PC-3 (cell line): Measurements from ENCODE around the gene GLYATL1. TPM values are rescaled to one million over a fixed set of nuclear protein-coding genes. Genes with fewer than 3 reads are reported as not detected.

Experiments used
- ATAC-seq: fragments of 200-7000 bp; cut with Tn5 transposase; 2 replicates; pipeline ENCODE4 v1.9.1; 2020; ENCODE audit warnings: mild to moderate bottlenecking, moderate library complexity
- BruUV-seq: library from RNA; stranded (reverse); fragments of 400-500 nt; replicated peaks from 2 replicates; lab custom pipeline; 2021; lab: Mats Ljungman, UMichigan
- CTCF ChIA-PET: fragments of 300-600 bp; sonication (Branson Sonifier 250); formaldehyde crosslinking; loops from one replicate; lab custom pipeline; 2022; ENCODE audit warnings: antibody characterized with exemption; lab: Charles Lee
- POLR2A ChIA-PET: fragments of 300-600 bp; sonication (Branson Sonifier 250); formaldehyde crosslinking; loops from one replicate; lab custom pipeline; 2022; ENCODE audit warnings: antibody characterized with exemption; ENCODE audit not compliant: unreplicated experiment; lab: Charles Lee
- DNase-seq: peaks from one replicate; pipeline ENCODE4 v3.0.0-alpha.2; 2015
- H2AFZ ChIP-seq: fragments of 300-600 bp; sonication (generic); 2 replicates; pipeline ENCODE4 v1.6.0; 2016; ENCODE audit warnings: antibody characterized with exemption, low read length
- H3F3A ChIP-seq: fragments of 300-600 bp; sonication (generic); one replicate; pipeline ENCODE4 v1.6.0; 2017; ENCODE audit warnings: antibody characterized with exemption, low read length, control low read depth, mild to moderate bottlenecking; ENCODE audit not compliant: unreplicated experiment
- H3K27ac ChIP-seq: fragments of 300-600 bp; sonication (generic); 2 replicates; pipeline ENCODE4 v1.5.1; 2016; ENCODE audit warnings: mild to moderate bottlenecking, low read length
- H3K27me3 ChIP-seq: fragments of 300-600 bp; sonication (generic); 2 replicates; pipeline ENCODE4 v1.6.1; 2016; ENCODE audit warnings: low read length, mixed read lengths
- H3K36me3 ChIP-seq: fragments of 300-600 bp; sonication (generic); 2 replicates; pipeline ENCODE4 v1.6.1; 2016; ENCODE audit warnings: low read depth, mixed run types, low read length, mixed read lengths
- H3K4me1 ChIP-seq: fragments of 300-600 bp; sonication (generic); 2 replicates; pipeline ENCODE4 v1.5.1; 2016; ENCODE audit warnings: low read length; ENCODE audit not compliant: insufficient read depth
- H3K4me2 ChIP-seq: fragments of 300-600 bp; sonication (generic); 2 replicates; pipeline ENCODE4 v1.6.0; 2016; ENCODE audit warnings: low read length
- H3K4me3 ChIP-seq: fragments of 300-600 bp; sonication (generic); 2 replicates; pipeline ENCODE4 v1.5.1; 2016; ENCODE audit warnings: mild to moderate bottlenecking, low read length, mixed read lengths
- H3K79me2 ChIP-seq: fragments of 300-600 bp; sonication (generic); 2 replicates; pipeline ENCODE4 v1.6.1; 2017; ENCODE audit warnings: low read length, mixed read lengths
- H3K9ac ChIP-seq: fragments of 300-600 bp; sonication (generic); 2 replicates; pipeline ENCODE4 v1.6.0; 2016; ENCODE audit warnings: mild to moderate bottlenecking, low read length
- H3K9me2 ChIP-seq: fragments of 300-600 bp; sonication (generic); replicated peaks from 2 replicates; pipeline ENCODE4 v1.6.1; 2016; ENCODE audit warnings: mixed run types, low read length, mixed read lengths
- H3K9me3 ChIP-seq: fragments of 300-600 bp; sonication (generic); 2 replicates; pipeline ENCODE4 v1.6.1; 2016; ENCODE audit warnings: low read length, mixed read lengths
- H4K20me1 ChIP-seq: fragments of 300-600 bp; sonication (generic); 2 replicates; pipeline ENCODE4 v1.6.1; 2016; ENCODE audit warnings: low read length, mixed read lengths
- EZH2 ChIP-seq: fragments of 300-600 bp; sonication (generic); IDR thresholded peaks from one replicate; pipeline ENCODE4 v1.6.1; 2017; ENCODE audit warnings: antibody characterized with exemption, mild to moderate bottlenecking, low read length; ENCODE audit not compliant: unreplicated experiment
- EZH2phosphoT487 ChIP-seq: fragments of 300-600 bp; sonication (generic); IDR thresholded peaks from 2 replicates; pipeline ENCODE4 v1.6.1; 2018; ENCODE audit warnings: mild to moderate bottlenecking, antibody characterized with exemption, low read length, borderline replicate concordance
- intact Hi-C: fragments of 100-400 bp; cut with micrococcal nuclease; formaldehyde crosslinking; loops from 2 replicates; pipeline ENCODE4 v1.9.0; 2023
- total RNA-seq: library from RNA; depleted of rRNA; stranded (reverse); fragments of >200 nt; gene quantifications from 2 replicates; pipeline ENCODE4 v1.2.3, GENCODE V29; 2014
- TF ChIP-seq, protein P1 (sequence below): fragments of 300-600 bp; sonication (generic); conservative IDR thresholded peaks from 2 replicates; pipeline ENCODE4 v1.5.1; 2017; ENCODE audit warnings: antibody characterized with exemption, low read depth, mild to moderate bottlenecking, low read length

GLYATL1 gene
- total RNA-seq, 1 experiment from 2014 or later: not detected

DNA sequence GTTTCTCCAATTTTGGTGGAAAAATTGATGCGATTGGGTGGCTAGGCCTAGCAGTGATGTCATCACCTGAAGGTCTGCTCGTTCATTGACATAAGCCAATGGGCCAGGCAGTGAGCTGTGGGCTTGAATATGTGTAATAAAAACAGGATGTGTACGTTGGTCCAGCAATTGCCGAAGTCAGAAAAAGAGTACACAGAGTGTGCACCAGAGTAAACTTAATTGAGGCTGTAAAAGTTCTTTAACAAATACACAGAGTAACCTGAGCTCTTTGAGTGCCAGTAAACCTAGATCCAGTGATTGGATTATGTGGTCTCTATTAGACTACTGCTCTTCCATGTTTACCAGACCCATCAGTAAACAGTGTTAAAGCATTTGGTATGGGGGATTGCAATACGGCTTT lies 13.0 kb upstream of the GLYATL1 start:
- Histone ChIP-seq H3K4me1 (peaks cover 47% of the 10 kb centered on the region), H3F3A (peaks cover 6% of the 10 kb centered on the region), H2AFZ (no peak overlapping the region), H3K9ac (no peak overlapping the region), H3K36me3 (no peaks in the 10 kb centered on the region), H3K27me3 (peaks cover 9% of the 10 kb centered on the region; the same call in 1 of the 2 replicates), H4K20me1 (no peaks in the 10 kb centered on the region), H3K4me2 (0 out of 2 replicates have a peak overlapping the region, but pooled peaks have one; percentile 17), H3K4me3 (no peak overlapping the region), H3K9me2 (no peaks in the 10 kb centered on the region), H3K79me2 (no peaks in the 10 kb centered on the region), H3K9me3 (no peaks in the 10 kb centered on the region), H3K27ac (no peak overlapping the region)
- DNase-seq (peak; percentile 68), ATAC-seq (peak; percentile 58)
- no TSS peak for BruUV-seq
- POLR2A ChIA-PET: no interaction called here
- TF ChIP-seq, protein P1, sequence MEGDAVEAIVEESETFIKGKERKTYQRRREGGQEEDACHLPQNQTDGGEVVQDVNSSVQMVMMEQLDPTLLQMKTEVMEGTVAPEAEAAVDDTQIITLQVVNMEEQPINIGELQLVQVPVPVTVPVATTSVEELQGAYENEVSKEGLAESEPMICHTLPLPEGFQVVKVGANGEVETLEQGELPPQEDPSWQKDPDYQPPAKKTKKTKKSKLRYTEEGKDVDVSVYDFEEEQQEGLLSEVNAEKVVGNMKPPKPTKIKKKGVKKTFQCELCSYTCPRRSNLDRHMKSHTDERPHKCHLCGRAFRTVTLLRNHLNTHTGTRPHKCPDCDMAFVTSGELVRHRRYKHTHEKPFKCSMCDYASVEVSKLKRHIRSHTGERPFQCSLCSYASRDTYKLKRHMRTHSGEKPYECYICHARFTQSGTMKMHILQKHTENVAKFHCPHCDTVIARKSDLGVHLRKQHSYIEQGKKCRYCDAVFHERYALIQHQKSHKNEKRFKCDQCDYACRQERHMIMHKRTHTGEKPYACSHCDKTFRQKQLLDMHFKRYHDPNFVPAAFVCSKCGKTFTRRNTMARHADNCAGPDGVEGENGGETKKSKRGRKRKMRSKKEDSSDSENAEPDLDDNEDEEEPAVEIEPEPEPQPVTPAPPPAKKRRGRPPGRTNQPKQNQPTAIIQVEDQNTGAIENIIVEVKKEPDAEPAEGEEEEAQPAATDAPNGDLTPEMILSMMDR: no peak
- TF ChIP-seq EZH2 (no peak), EZH2phosphoT487 (no peak)
- intact Hi-C loops: no loop called here
- CTCF ChIA-PET: no interaction called here

DNA sequence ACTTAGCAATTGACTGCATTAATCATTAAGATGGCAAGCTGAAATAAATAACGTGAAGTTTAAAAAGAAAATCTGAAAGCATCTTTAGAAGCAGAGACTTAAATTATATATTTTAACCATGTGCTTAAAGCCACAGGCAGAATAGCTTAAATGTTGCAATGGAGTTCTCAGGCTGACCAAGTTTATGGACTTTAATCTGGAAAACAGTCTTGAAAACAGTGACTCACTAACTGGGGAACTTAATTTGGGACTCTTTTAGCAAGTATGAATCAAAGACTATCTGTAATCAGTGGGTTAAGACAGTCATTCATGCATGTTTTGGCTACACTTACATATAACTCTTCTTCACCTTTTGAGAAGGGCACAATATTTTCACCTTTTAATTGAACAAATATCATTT lies 12.6 kb upstream of the GLYATL1 start:
- H3K79me2 ChIP-seq: no peaks in the 10 kb centered on the region
- DNase-seq (peak; percentile 46), ATAC-seq (no peak)
- no TSS peak for BruUV-seq
- H3K27me3 ChIP-seq: peaks cover 9% of the 10 kb centered on the region; the same call in 1 of the 2 replicates
- no peaks in the 10 kb centered on the region for H4K20me1 ChIP-seq
- H2AFZ ChIP-seq: no peak overlapping the region
- no peak overlapping the region for H3K4me3 ChIP-seq
- no peaks in the 10 kb centered on the region for H3K9me2 ChIP-seq
- no peaks in the 10 kb centered on the region for H3K36me3 ChIP-seq
- intact Hi-C loops: no loop called here
- H3K9ac ChIP-seq: no peak overlapping the region
- 0 out of 2 replicates have a peak overlapping the region, but pooled peaks have one; percentile 17 for H3K4me2 ChIP-seq
- TF ChIP-seq EZH2 (no peak), EZH2phosphoT487 (no peak)
- TF ChIP-seq, protein P1: no peak
- no peak overlapping the region for H3K27ac ChIP-seq
- H3K4me1 ChIP-seq: peaks cover 47% of the 10 kb centered on the region
- peaks cover 6% of the 10 kb centered on the region for H3F3A ChIP-seq
- ChIA-PET CTCF (no interaction called here), POLR2A (no interaction called here)
- no peaks in the 10 kb centered on the region for H3K9me3 ChIP-seq

DNA sequence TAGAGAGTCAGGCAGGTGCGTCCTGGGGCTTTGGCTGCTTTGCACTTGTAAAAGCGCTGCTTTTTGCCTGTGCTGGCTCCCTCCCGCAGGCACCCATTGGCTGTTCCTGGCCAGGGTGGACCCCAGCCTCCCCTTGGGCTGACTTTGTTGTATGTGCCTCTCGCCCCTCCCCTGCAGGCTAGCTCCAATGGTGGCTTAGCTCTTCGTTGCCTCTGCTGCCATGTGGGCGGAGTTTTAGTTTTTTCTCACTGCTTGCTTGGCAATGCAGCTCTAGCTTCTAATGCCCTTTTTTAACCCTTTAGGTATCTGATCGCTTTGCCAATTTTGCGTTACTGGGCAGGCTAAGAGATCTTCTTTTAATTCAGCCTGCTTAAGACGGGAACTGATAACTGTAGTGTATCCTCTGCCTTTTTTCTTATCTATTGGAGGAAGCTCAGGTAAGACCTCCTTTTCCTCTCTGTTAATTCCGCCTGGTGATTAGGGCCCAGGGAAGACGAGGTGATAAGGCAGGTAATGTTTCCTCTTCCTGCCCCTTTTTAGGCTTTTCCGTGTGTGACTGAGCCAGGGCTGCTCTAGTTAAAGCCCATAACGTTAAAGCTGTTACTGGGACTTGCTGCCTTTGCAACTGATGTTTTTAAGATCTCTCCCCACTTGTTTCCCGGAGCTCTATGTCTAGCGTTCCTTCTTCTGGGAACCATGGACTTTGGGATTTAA lies 11.7 kb upstream of the GLYATL1 start:
- intact Hi-C loops: no loop called here
- peak overlapping the region; percentile 0; the same call in 1 of the 2 replicates for H3K4me2 ChIP-seq
- no peak overlapping the region for H3K27ac ChIP-seq
- no peaks in the 10 kb centered on the region for H3K36me3 ChIP-seq
- peaks cover 47% of the 10 kb centered on the region for H3K4me1 ChIP-seq
- no peak for TF ChIP-seq EZH2
- TF ChIP-seq EZH2phosphoT487: no peak
- TF ChIP-seq, protein P1: no peak
- H3F3A ChIP-seq: peaks cover 6% of the 10 kb centered on the region
- no peaks in the 10 kb centered on the region for H3K79me2 ChIP-seq
- H3K27me3 ChIP-seq: peaks cover 9% of the 10 kb centered on the region; the same call in 1 of the 2 replicates
- POLR2A ChIA-PET: no interaction called here
- no peaks in the 10 kb centered on the region for H4K20me1 ChIP-seq
- H2AFZ ChIP-seq: 0 out of 2 replicates have a peak overlapping the region, but pooled peaks have one; percentile 22
- BruUV-seq: no TSS peak
- H3K4me3 ChIP-seq: no peak overlapping the region
- CTCF ChIA-PET: no interaction called here
- no peak overlapping the region for H3K9ac ChIP-seq
- DNase-seq (peak; percentile 26), ATAC-seq (no peak)
- H3K9me3 ChIP-seq: no peaks in the 10 kb centered on the region
- H3K9me2 ChIP-seq: no peaks in the 10 kb centered on the region
